Measurements from ENCODE around the gene LGR4.

LGR4 gene

GRCh38 chr11:27372164-27372563 is 100.4 kb downstream of the LGR4 start:
- DNase-seq (ENCODE audit: low spot score): no peak
- TF ChIP-seq, protein P1, sequence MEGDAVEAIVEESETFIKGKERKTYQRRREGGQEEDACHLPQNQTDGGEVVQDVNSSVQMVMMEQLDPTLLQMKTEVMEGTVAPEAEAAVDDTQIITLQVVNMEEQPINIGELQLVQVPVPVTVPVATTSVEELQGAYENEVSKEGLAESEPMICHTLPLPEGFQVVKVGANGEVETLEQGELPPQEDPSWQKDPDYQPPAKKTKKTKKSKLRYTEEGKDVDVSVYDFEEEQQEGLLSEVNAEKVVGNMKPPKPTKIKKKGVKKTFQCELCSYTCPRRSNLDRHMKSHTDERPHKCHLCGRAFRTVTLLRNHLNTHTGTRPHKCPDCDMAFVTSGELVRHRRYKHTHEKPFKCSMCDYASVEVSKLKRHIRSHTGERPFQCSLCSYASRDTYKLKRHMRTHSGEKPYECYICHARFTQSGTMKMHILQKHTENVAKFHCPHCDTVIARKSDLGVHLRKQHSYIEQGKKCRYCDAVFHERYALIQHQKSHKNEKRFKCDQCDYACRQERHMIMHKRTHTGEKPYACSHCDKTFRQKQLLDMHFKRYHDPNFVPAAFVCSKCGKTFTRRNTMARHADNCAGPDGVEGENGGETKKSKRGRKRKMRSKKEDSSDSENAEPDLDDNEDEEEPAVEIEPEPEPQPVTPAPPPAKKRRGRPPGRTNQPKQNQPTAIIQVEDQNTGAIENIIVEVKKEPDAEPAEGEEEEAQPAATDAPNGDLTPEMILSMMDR (IDR thresholded peaks at IDR 0.05; ENCODE audit: extremely low read depth, missing control alignments): no peak

DNA sequence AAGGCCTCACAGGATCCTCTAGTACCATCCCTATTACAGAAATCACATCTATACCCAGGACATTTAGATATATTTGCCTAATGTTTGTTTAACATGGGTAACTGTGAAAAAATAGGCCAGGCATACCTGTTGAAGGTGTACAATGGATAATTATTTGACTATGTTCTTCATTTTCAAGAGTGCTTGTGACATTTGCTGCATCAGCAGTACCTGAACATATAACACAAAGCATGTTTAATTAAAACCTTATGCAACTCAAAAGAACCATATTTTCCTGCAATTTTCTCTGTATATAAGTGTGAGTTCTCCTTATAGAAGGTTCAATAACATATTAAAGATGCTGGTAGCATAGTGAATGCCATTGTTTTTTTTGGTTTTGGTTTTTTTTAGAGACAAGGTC is 101.1 kb downstream of the LGR4 start:
- TF ChIP-seq, protein P1 (IDR thresholded peaks at IDR 0.05; ENCODE audit: extremely low read depth, missing control alignments): no peak
- DNase-seq (ENCODE audit: low spot score): no peak

- TF ChIP-seq, protein P1 (IDR thresholded peaks at IDR 0.05; ENCODE audit: extremely low read depth, missing control alignments): no peak
- DNase-seq (ENCODE audit: low spot score): no peak
These were observed 102.2 kb downstream of the LGR4 start for GRCh38 chr11:27370374-27370773.

DNA sequence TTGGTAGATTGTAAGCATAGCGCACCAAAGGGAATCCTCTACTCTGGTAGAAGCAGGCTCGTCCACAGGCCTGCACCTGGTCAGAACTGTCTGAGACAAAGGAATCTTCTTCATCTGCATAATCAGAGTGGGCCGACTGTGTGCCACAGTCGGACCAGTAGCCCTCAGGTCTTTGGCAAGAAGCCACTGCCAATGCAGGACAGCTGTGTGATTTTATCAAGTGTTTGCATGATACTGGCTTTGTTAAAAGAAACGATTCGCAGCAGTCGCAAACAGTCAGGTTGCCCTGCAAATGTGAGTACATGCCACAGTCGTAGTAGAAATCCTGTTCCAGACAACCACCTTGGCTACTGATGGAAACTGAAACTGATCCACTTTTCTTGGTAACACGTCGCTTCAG is 104.7 kb downstream of the LGR4 start:
- TF ChIP-seq, protein P1 (IDR thresholded peaks at IDR 0.05; ENCODE audit: extremely low read depth, missing control alignments): no peak
- DNase-seq (ENCODE audit: low spot score): no peak

DNA sequence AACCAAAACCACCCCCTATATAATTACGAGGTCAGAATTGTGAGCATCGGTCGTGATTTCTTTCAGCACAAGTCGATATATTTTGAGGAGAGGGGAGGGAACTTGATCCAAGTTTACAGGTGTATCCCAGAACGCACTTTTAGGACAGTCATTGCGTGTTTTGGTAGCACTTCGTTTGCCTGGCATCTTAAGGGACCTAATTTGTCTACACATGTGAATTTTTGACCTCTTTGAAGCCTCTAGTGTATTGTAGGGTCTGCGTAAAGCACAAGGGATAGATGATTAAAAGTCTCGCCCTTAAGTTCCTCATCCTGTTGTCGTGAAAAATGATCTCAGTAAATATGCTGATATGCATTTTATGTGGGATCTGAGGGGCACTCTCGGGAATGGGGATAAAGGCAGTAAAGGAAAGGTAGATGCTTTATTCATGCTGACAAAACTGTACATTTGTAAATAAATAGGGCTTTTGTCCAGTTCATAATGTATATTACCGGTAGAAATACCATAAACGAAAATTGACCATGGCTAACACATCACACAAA is 108.9 kb downstream of the LGR4 start:
- TF ChIP-seq, protein P1 (IDR thresholded peaks at IDR 0.05; ENCODE audit: extremely low read depth, missing control alignments): no peak

DNA sequence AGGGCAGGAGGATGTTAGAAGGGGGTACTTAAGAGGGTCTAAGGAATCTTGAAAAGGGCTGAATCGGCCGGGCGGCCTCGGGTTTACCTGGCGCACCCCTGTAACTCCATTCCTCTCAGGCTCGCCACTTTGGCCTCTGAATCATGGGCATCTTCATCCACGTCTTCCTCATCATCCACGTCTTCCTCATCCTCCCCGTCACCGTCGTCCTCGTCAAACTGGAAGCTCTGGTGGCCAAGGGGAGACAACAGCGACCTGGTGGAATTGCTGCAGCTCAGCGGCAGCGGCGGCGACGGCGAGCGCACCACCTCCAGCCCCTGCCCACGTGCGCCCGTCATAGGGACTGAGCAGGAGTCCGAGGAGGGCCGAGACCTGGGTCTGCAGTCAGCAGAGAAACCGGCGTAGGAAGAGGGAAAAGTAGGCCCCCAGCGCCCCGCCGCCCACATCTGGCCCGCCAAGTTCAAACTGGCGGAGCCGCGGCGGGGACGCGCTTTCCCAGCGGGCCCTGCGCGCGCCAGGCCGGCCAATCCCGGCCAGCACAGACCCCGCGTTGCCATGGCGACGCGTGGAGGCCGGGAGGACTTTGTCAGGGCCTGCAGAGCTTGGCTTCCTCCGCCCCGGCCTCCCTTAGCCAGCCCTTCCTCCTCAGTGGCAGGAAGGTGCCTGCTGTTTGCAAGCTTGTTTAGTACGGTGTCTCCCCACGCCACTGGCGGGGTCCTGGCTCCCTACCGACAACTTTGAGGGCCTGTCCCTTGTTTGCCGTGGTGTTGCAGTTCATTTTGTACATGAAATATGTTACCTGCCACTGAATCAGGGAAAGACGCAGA is 109.6 kb downstream of the LGR4 start, which contains the start of gene CCDC34:
TSS of gene CCDC34 (minus strand) at position 467 of the 827 bp plus-strand sequence. CDS start at position 446, 21 bp downstream.
- TF ChIP-seq, protein P1 (IDR thresholded peaks at IDR 0.05; ENCODE audit: extremely low read depth, missing control alignments): no peak
- peak; percentile 96 for DNase-seq (ENCODE audit: low spot score)

More for the DNA sequence above, 108.9 kb downstream of the LGR4 start:
- no peak for DNase-seq (ENCODE audit: low spot score)
